ENCODE data around the gene TATDN2. TPM values are rescaled to one million over a fixed set of nuclear protein-coding genes. Genes with fewer than 3 reads are reported as not detected.
A peak's percentile ranks its signal among the peaks of the same experiment; 100 is the strongest.

The TATDN2 gene
- total and polyA plus RNA-seq, 9 of the 15 experiments (the other 6 are each of a cell fraction or from before 2014, with no cell fraction given), result 5.2 to 44.7 (median 25.8) TPM

GRCh38 chr3:10279384-10280176 is 31.3 kb downstream of the TATDN2 start (continued):
- no peak for TF ChIP-seq PHB (CRISPR knock-in tag; IDR thresholded peaks at IDR 0.05)
- no peak for TF ChIP-seq NCOA6 (IDR thresholded peaks at IDR 0.05)
- TF ChIP-seq RBBP5 (IDR thresholded peaks at IDR 0.05; ENCODE audit: borderline replicate concordance, insufficient read depth, low read length, poor library complexity, severe bottlenecking), result peak; percentile 37
- TF ChIP-seq ZNF140 (CRISPR knock-in tag; IDR thresholded peaks at IDR 0.05), result no peak
- TF ChIP-seq HMGN3 (IDR thresholded peaks at IDR 0.05; ENCODE audit: borderline replicate concordance, extremely low read depth, insufficient read length, low read depth, low read length), result no peak
- TF ChIP-seq E2F1 (CRISPR knock-in tag; IDR thresholded peaks at IDR 0.05), result no peak
- TF ChIP-seq CREB1 (IDR thresholded peaks at IDR 0.05), result no peak
- no peak for TF ChIP-seq CREB1 (CRISPR knock-in tag; IDR thresholded peaks at IDR 0.05)
- TF ChIP-seq HNRNPH1 (optimal IDR thresholded peaks at IDR 0.05; ENCODE audit: low read depth, low read length), result no peak
- no peak for TF ChIP-seq ZNF655 (CRISPR knock-in tag; IDR thresholded peaks at IDR 0.05)
- no peak for TF ChIP-seq CEBPZ (IDR thresholded peaks at IDR 0.05; ENCODE audit: borderline replicate concordance, low read depth, low read length)
- no peak for TF ChIP-seq ZNF699 (CRISPR knock-in tag; IDR thresholded peaks at IDR 0.05; ENCODE audit: insufficient replicate concordance)
- no peak for TF ChIP-seq SNAPC5 (CRISPR knock-in tag; IDR thresholded peaks at IDR 0.05)
- no peak for TF ChIP-seq ZBTB26 (CRISPR knock-in tag; IDR thresholded peaks at IDR 0.05)
- peak; percentile 37; the same call in 1 of the 2 replicates for TF ChIP-seq ZBTB7A (IDR thresholded peaks at IDR 0.05; ENCODE audit: borderline replicate concordance, control insufficient read depth, low read depth, low read length)
- TF ChIP-seq FOXP1 (CRISPR knock-in tag; IDR thresholded peaks at IDR 0.05), result no peak
- TF ChIP-seq HINFP (tag; conservative IDR thresholded peaks at IDR 0.05; ENCODE audit: low read depth), result no peak
- no peak for TF ChIP-seq SPI1 (IDR thresholded peaks at IDR 0.05; ENCODE audit: borderline replicate concordance, low read depth, low read length)

Data from K562 (cell line).